H1 (cell line): Measurements from ENCODE around the gene LMNB1.

ENCODE experiments used
- CHD1 ChIP-seq: IDR thresholded peaks from 2 replicates; pipeline ENCODE4 v1.6.1; 2012; ENCODE audit warnings: low read depth, low read length, improper control_type of control experiment
- CTCF ChIP-seq, 3 experiments: IDR thresholded peaks; 1 replicate in 2 of 3; 2 replicates in 1 of 3; pipeline versions ENCODE4 v1.5.1 to v1.6.1; 2011; ENCODE audit warnings: low read length in 3 of 3, mild to moderate bottlenecking in 3 of 3, inconsistent platforms in 2 of 3, low read depth in 1 of 3, moderate library complexity in 1 of 3; ENCODE audit not compliant: insufficient read depth in 1 of 3; ENCODE audit errors: control extremely low read depth in 1 of 3
- EP300 ChIP-seq, 2 experiments: IDR thresholded peaks; 1 replicate in 1 of 2; 2 replicates in 1 of 2; pipeline ENCODE4 v1.6.1; 2011 to 2012; ENCODE audit warnings: low read depth in 2 of 2, low read length in 2 of 2, mild to moderate bottlenecking in 2 of 2, borderline replicate concordance in 1 of 2, inconsistent platforms in 1 of 2, moderate library complexity in 1 of 2
- EZH2 ChIP-seq: fragments of 200-600 bp; sonication (generic); IDR thresholded peaks from 2 replicates; pipeline ENCODE4 v1.7.1; 2012; ENCODE audit warnings: low read depth, mild to moderate bottlenecking, moderate library complexity, low read length, inconsistent platforms; ENCODE audit not compliant: severe bottlenecking
- GABPA ChIP-seq: IDR thresholded peaks from 2 replicates; pipeline ENCODE4 v1.6.1; 2011; ENCODE audit warnings: mild to moderate bottlenecking, low read length, moderate library complexity, borderline replicate concordance; ENCODE audit not compliant: insufficient read depth
- JUND ChIP-seq: IDR thresholded peaks from 2 replicates; pipeline ENCODE4 v1.6.1; 2011; ENCODE audit warnings: mild to moderate bottlenecking, improper control_type of control experiment, low read length
- MAX ChIP-seq: IDR thresholded peaks from 2 replicates; pipeline ENCODE4 v1.6.1; 2012; ENCODE audit warnings: inconsistent platforms
- RAD21 ChIP-seq, 2 experiments: IDR thresholded peaks in 1 of 2; conservative IDR thresholded peaks in 1 of 2; 2 replicates each; pipeline ENCODE4 v1.6.1; 2011; ENCODE audit warnings: low read depth in 2 of 2, low read length in 2 of 2, improper control_type of control experiment in 1 of 2, inconsistent platforms in 1 of 2, mild to moderate bottlenecking in 1 of 2, moderate library complexity in 1 of 2
- RNF2 ChIP-seq: fragments of 200-900, 300-1000 bp; sonication (generic); IDR thresholded peaks from 2 replicates; pipeline ENCODE4 v1.7.1; 2016; ENCODE audit warnings: borderline replicate concordance, low read depth, mild to moderate bottlenecking, antibody characterized with exemption, low read length; ENCODE audit not compliant: poor library complexity, severe bottlenecking; ENCODE audit errors: missing control alignments
- SIN3A ChIP-seq, 2 experiments: IDR thresholded peaks in 1 of 2; conservative IDR thresholded peaks in 1 of 2; 2 replicates each; pipeline ENCODE4 v1.6.1; 2011 to 2012; ENCODE audit warnings: low read length in 2 of 2, improper control_type of control experiment in 1 of 2, low read depth in 1 of 2, mild to moderate bottlenecking in 1 of 2
- SP2 ChIP-seq: IDR thresholded peaks from 2 replicates; pipeline ENCODE4 v1.6.1; 2012; ENCODE audit warnings: mild to moderate bottlenecking, low read length, inconsistent platforms
- TCF12 ChIP-seq: IDR thresholded peaks from 2 replicates; pipeline ENCODE4 v1.6.1; 2011; ENCODE audit warnings: low read depth, mild to moderate bottlenecking, low read length
- TEAD4 ChIP-seq: IDR thresholded peaks from 2 replicates; pipeline ENCODE4 v1.6.1; 2012; ENCODE audit warnings: low read depth, low read length, inconsistent platforms, mixed read lengths
- USF2 ChIP-seq: IDR thresholded peaks from 2 replicates; pipeline ENCODE4 v1.6.1; 2011; ENCODE audit warnings: low read length, improper control_type of control experiment

- TF ChIP-seq RAD21 (IDR thresholded peaks at IDR 0.05 in 1 of 2, conservative IDR thresholded peaks at IDR 0.05 in 1 of 2; ENCODE audit: low read depth in 2 of 2, low read length in 2 of 2), result no peak
- TF ChIP-seq TCF12, result no peak
- TF ChIP-seq TEAD4, result no peak
- TF ChIP-seq CTCF (IDR thresholded peaks at IDR 0.05; ENCODE audit: control extremely low read depth in 1 of 3, insufficient read depth in 1 of 3, low read depth in 1 of 3, low read length in 3 of 3), result no peak
- TF ChIP-seq USF2, result no peak
- no peak for TF ChIP-seq GABPA
- TF ChIP-seq RNF2, result no peak
- TF ChIP-seq EZH2, result no peak
- no peak for TF ChIP-seq SP2
- TF ChIP-seq MAX, result no peak
- no peak for TF ChIP-seq CHD1
- no peak for TF ChIP-seq JUND
- TF ChIP-seq EP300 (IDR thresholded peaks at IDR 0.05; ENCODE audit: borderline replicate concordance in 1 of 2, low read depth in 2 of 2, low read length in 2 of 2), result no peak
- no peak for TF ChIP-seq SIN3A (conservative IDR thresholded peaks at IDR 0.05 in 1 of 2, IDR thresholded peaks at IDR 0.05 in 1 of 2; ENCODE audit: low read depth in 1 of 2, low read length in 2 of 2)
Measured at GRCh38 chr5:126883564-126884245, 106.8 kb downstream of the LMNB1 start.
